Vagina (tissue), 2 donors: ENCODE measurements around the gene AS3MT. TPM values are rescaled to one million over a fixed set of nuclear protein-coding genes. Genes with fewer than 3 reads are reported as not detected.

Source experiments
- DNase-seq, 2 donors: peaks; one replicate each; pipeline ENCODE4 v3.0.0-alpha.2; 2017; ENCODE audit errors: extremely low spot score in 2 of 2
- H3K27ac ChIP-seq: fragments of 200-600 bp; sonication (generic); one replicate; pipeline ENCODE4 v1.5.1; 2019
- H3K27me3 ChIP-seq: fragments of 200-600 bp; sonication (generic); one replicate; pipeline ENCODE4 v1.5.1; 2019
- H3K36me3 ChIP-seq, 2 donors: fragments of 200-600 bp; sonication (generic); one replicate each; pipeline ENCODE4 v1.5.1; 2017 to 2019
- H3K4me1 ChIP-seq: fragments of 200-600 bp; sonication (generic); one replicate; pipeline ENCODE4 v1.5.1; 2019
- H3K4me3 ChIP-seq, 2 donors: fragments of 200-600 bp; sonication (generic); 1 replicate in 1 of 2; 2 replicates in 1 of 2; pipeline ENCODE4 v1.5.1; 2016 to 2019
- H3K9me3 ChIP-seq: fragments of 200-600 bp; sonication (generic); one replicate; pipeline ENCODE4 v1.5.1; 2019
- POLR2A ChIP-seq, 2 donors: fragments of 450-650 bp; IDR thresholded peaks; one replicate each; pipeline ENCODE4 v1.6.1; 2017; ENCODE audit warnings: antibody characterized with exemption in 2 of 2, mild to moderate bottlenecking in 2 of 2, moderate library complexity in 2 of 2
- POLR2AphosphoS5 ChIP-seq, 2 donors: sonication (generic); formaldehyde crosslinking; IDR thresholded peaks; one replicate each; pipeline ENCODE4 v1.9.0; 2017; ENCODE audit warnings: antibody characterized with exemption in 2 of 2, mild to moderate bottlenecking in 2 of 2, low read depth in 1 of 2; ENCODE audit not compliant: insufficient read depth in 1 of 2
- intact Hi-C: fragments of 100-400 bp; cut with DNase I; formaldehyde crosslinking; loops from one replicate; pipeline ENCODE4 v1.15.1; 2023
- total RNA-seq: library from RNA; depleted of rRNA; stranded (reverse); fragments of >200 nt; gene quantifications from one replicate; pipeline ENCODE4 v1.2.3, GENCODE V29; 2016
- TF ChIP-seq, protein P1 (sequence below), 3 experiments: fragments of 450-650 bp in 2 of 3; fragments of 200-600 bp in 1 of 3; sonication (generic) in 1 of 3; IDR thresholded peaks; one replicate each; pipeline ENCODE4 v1.5.1; 2017 to 2019; ENCODE audit warnings: antibody characterized with exemption in 3 of 3, mild to moderate bottlenecking in 2 of 3, moderate library complexity in 2 of 3

Gene AS3MT
- total RNA-seq, 1 donor from 2014 or later: 3.2 TPM

DNA sequence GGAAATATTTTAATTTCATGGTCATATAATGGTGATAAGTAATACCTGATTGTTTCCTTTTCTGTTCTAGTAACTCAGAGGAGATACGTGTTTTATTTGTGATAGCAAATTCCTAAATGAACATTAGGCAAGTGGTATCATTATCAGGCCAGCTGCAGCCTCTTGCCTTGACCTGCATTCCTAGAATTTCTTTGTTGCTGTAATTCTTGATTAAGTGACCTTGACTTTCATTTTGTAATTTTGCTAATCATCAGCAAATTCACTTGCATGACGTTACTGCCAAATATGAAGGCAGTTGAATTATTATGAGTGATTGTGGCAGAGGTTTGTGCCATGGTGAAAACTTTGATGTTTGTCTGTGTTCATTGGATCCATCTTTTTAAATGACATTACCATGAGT, 5.6 kb upstream of the AS3MT start:
- no peaks in the 10 kb centered on the region for H3K4me1 ChIP-seq
- no peaks in the 10 kb centered on the region for H3K9me3 ChIP-seq
- no peaks in the 10 kb centered on the region for H3K36me3 ChIP-seq
- H3K27ac ChIP-seq: no peak overlapping the region
- H3K4me3 ChIP-seq: no peak overlapping the region
- intact Hi-C loops: no loop called here
- no peak for DNase-seq
- TF ChIP-seq POLR2AphosphoS5 (IDR thresholded peaks at IDR 0.05; ENCODE audit: insufficient read depth in 1 of 2, low read depth in 1 of 2) (no peak), POLR2A (IDR thresholded peaks at IDR 0.05) (no peak)
- TF ChIP-seq, protein P1, sequence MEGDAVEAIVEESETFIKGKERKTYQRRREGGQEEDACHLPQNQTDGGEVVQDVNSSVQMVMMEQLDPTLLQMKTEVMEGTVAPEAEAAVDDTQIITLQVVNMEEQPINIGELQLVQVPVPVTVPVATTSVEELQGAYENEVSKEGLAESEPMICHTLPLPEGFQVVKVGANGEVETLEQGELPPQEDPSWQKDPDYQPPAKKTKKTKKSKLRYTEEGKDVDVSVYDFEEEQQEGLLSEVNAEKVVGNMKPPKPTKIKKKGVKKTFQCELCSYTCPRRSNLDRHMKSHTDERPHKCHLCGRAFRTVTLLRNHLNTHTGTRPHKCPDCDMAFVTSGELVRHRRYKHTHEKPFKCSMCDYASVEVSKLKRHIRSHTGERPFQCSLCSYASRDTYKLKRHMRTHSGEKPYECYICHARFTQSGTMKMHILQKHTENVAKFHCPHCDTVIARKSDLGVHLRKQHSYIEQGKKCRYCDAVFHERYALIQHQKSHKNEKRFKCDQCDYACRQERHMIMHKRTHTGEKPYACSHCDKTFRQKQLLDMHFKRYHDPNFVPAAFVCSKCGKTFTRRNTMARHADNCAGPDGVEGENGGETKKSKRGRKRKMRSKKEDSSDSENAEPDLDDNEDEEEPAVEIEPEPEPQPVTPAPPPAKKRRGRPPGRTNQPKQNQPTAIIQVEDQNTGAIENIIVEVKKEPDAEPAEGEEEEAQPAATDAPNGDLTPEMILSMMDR (IDR thresholded peaks at IDR 0.05): no peak
- H3K27me3 ChIP-seq: no peaks in the 10 kb centered on the region

DNA sequence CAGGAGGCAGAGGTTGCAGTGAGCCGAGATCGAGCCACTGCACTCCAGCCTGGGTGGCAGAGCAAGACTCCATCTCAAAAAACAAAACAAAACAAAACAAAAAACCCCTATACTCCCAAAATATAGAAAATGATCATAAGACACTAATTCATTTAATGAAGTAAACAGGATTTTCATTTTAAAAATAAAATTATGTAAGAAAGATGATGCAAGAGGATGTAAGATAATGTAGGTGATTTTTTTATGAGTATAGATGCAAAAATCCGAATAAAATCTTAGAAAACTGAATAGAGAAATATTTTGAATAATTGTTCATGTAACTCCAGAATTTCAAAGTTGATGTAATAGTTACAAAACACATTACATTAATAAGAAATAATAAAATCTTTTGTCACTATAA, 3.6 kb upstream of the AS3MT start:
- Histone ChIP-seq H3K4me1 (peaks cover 11% of the 10 kb centered on the region), H3K36me3 (no peaks in the 10 kb centered on the region), H3K27me3 (no peaks in the 10 kb centered on the region), H3K9me3 (no peaks in the 10 kb centered on the region), H3K27ac (no peak overlapping the region), H3K4me3 (no peak overlapping the region)
- intact Hi-C loops: no loop called here
- TF ChIP-seq POLR2A (IDR thresholded peaks at IDR 0.05) (no peak), POLR2AphosphoS5 (IDR thresholded peaks at IDR 0.05; ENCODE audit: insufficient read depth in 1 of 2, low read depth in 1 of 2) (no peak)
- TF ChIP-seq, protein P1 (IDR thresholded peaks at IDR 0.05): no peak
- DNase-seq: no peak

DNA sequence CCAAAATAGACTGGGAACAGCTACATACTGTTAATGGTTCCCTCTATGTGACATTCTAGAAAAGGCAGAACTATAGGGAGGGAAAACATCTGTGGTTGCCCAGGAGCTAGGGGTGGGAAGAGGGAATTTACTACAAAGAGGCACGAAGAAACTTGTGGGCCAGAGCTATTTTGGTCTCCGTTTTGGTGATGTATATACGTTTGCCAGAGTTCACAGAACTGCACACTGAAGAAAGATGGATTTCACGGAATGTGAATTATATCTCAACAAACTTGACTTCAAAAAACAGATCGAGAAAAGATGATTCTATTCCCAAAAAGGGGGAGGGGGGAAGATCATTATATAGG, 386 bp upstream of the AS3MT start:
- Histone ChIP-seq H3K27ac (peak overlapping the region; percentile 46), H3K27me3 (no peaks in the 10 kb centered on the region), H3K9me3 (no peaks in the 10 kb centered on the region), H3K4me1 (peaks cover 11% of the 10 kb centered on the region), H3K4me3 (peak overlapping the region; percentile 59 to 62), H3K36me3 (no peaks in the 10 kb centered on the region)
- intact Hi-C loops: no loop called here
- no peak for DNase-seq
- no peak for TF ChIP-seq POLR2A (IDR thresholded peaks at IDR 0.05)
- TF ChIP-seq POLR2AphosphoS5 (IDR thresholded peaks at IDR 0.05; ENCODE audit: insufficient read depth in 1 of 2, low read depth in 1 of 2): no peak
- TF ChIP-seq, protein P1 (IDR thresholded peaks at IDR 0.05): no peak

DNA sequence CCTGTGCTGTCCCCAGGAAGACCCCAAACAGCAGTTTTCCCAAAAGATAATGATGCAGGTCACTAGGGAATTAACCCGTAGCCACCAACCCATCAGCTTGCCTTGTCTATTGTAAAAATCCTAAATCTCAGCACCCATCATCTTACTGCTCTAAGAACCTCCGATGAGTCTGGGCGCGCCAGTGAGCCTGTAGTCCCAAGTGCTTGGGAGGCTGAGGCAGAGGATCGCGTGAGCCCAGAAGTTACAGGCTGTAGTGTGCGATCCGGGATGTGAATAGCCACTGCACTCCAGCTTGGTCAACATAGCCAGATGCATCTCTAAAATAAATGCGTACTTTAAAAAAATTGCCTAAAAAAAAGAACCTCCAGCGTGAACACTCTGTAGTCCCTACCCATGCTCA, 951 bp downstream of the AS3MT start:
- Histone ChIP-seq H3K27me3 (no peaks in the 10 kb centered on the region), H3K4me1 (peaks cover 11% of the 10 kb centered on the region), H3K4me3 (peak overlapping the region; percentile 59 to 62), H3K9me3 (no peaks in the 10 kb centered on the region), H3K27ac (no peak overlapping the region), H3K36me3 (no peaks in the 10 kb centered on the region)
- TF ChIP-seq, protein P1 (IDR thresholded peaks at IDR 0.05): no peak
- TF ChIP-seq POLR2A (IDR thresholded peaks at IDR 0.05) (no peak), POLR2AphosphoS5 (IDR thresholded peaks at IDR 0.05; ENCODE audit: insufficient read depth in 1 of 2, low read depth in 1 of 2) (no peak)
- DNase-seq: no peak
- intact Hi-C loops: no loop called here

DNA sequence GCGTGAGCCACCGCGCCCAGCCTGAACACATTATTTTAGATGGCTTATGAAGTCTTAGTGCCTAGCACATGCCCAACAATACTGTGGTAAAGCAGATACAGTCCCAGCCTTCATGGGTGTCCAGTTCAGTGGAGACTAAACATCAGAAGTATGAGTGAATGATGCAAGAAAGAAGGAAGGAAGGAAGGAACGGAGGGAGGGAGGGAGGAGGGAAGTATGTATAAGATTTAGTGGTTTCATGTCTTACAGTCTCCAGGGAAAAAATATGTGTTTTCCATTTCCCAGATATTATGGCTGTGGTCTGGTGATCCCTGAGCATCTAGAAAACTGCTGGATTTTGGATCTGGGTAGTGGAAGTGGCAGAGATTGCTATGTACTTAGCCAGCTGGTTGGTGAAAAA, 2.9 kb downstream of the AS3MT start:
- no peaks in the 10 kb centered on the region for H3K9me3 ChIP-seq
- no peak overlapping the region for H3K27ac ChIP-seq
- no peak overlapping the region for H3K4me3 ChIP-seq

More for the DNA sequence above, 2.9 kb downstream of the AS3MT start:
- Histone ChIP-seq H3K27me3 (no peaks in the 10 kb centered on the region), H3K36me3 (no peaks in the 10 kb centered on the region), H3K4me1 (peaks cover 11% of the 10 kb centered on the region)
- intact Hi-C loops: no loop called here
- no peak for DNase-seq
- TF ChIP-seq POLR2AphosphoS5 (IDR thresholded peaks at IDR 0.05; ENCODE audit: insufficient read depth in 1 of 2, low read depth in 1 of 2): no peak
- TF ChIP-seq, protein P1 (IDR thresholded peaks at IDR 0.05): no peak
- TF ChIP-seq POLR2A (IDR thresholded peaks at IDR 0.05): no peak
